Fibroblast of the conjunctiva (primary cell): ENCODE results near the gene AFM.

Source experiments
- DNase-seq: peaks from one replicate; pipeline ENCODE4 v3.0.0-alpha.2; 2010; ENCODE audit warnings: low read depth

Gene AFM

GRCh38 chr4:73481358-73481757 lies at the start of gene AFM:
Gene AFM, plus strand, starts transcription at chr4:73481745. Its CDS starts 31 bp downstream, at chr4:73481776.
- DNase-seq: no peak

DNA sequence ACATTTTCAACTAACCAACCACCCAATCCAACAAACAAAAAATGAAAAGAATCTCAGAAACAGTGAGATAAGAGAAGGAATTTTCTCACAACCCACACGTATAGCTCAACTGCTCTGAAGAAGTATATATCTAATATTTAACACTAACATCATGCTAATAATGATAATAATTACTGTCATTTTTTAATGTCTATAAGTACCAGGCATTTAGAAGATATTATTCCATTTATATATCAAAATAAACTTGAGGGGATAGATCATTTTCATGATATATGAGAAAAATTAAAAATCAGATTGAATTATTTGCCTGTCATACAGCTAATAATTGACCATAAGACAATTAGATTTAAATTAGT lies 49.8 kb upstream of the AFM start:
- DNase-seq: no peak

DNA sequence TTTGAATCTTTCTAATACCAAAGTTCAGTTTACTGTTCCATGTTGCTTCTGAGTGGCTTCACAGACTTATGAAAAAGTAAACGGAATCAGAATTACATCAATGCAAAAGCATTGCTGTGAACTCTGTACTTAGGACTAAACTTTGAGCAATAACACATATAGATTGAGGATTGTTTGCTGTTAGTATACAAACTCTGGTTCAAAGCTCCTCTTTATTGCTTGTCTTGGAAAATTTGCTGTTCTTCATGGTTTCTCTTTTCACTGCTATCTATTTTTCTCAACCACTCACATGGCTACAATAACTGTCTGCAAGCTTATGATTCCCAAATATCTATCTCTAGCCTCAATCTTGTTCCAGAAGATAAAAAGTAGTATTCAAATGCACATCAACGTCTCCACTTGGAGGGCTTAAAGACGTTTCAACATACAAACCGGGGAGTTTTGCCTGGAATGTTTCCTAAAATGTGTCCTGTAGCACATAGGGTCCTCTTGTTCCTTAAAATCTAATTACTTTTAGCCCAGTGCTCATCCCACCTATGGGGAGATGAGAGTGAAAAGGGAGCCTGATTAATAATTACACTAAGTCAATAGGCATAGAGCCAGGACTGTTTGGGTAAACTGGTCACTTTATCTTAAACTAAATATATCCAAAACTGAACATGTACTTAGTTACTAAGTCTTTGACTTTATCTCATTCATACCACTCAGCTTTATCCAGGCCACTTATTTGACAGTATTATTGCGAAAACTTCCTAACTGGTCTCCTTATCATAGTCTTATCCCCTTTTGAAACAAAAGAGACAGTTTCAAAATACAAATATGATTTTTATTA lies 49.2 kb upstream of the AFM start:
- no peak for DNase-seq

GRCh38 chr4:73433140-73433539 lies 48.4 kb upstream of the AFM start:
- no peak for DNase-seq

DNA sequence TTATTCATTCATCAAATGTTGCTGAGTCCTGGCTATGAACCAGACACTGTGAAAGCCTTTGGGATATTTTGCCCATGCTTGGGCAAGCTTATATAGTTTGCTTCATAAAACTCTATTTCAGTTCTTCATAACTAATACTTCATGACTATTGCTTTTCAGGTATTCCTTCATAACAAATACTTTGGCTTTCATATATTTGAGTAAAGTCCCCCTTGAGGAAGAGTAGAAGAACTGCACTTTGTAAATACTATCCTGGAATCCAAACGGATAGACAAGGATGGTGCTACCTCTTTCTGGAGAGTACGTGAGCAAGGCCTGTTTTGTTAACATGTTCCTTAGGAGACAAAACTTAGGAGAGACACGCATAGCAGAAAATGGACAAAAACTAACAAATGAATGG lies 47.2 kb upstream of the AFM start:
- DNase-seq: no peak

- DNase-seq: no peak
These were observed 45.6 kb upstream of the AFM start, which contains the start of gene AFP for GRCh38 chr4:73435984-73436383. Gene AFP, plus strand, starts transcription at chr4:73436221. Its CDS starts 42 bp downstream, at chr4:73436263.

- DNase-seq: no peak
These were observed 44.6 kb upstream of the AFM start for GRCh38 chr4:73436674-73437557.

- no peak for DNase-seq
These were observed 44.0 kb upstream of the AFM start for GRCh38 chr4:73437558-73437956.

DNA sequence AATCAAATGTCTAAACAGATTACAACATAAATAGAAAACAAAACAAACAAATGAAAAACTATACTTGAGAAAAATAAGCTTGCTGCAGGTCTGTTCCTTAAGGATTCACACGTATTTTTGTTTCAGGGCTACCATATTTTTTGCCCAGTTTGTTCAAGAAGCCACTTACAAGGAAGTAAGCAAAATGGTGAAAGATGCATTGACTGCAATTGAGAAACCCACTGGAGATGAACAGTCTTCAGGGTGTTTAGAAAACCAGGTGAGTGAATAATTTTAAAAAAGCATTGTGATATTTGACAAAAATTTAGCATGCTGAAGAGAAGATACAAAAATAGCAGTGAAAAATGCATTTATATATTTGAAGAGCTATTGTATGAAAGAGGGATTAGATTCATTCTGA lies 43.5 kb upstream of the AFM start:
- DNase-seq: no peak

DNA sequence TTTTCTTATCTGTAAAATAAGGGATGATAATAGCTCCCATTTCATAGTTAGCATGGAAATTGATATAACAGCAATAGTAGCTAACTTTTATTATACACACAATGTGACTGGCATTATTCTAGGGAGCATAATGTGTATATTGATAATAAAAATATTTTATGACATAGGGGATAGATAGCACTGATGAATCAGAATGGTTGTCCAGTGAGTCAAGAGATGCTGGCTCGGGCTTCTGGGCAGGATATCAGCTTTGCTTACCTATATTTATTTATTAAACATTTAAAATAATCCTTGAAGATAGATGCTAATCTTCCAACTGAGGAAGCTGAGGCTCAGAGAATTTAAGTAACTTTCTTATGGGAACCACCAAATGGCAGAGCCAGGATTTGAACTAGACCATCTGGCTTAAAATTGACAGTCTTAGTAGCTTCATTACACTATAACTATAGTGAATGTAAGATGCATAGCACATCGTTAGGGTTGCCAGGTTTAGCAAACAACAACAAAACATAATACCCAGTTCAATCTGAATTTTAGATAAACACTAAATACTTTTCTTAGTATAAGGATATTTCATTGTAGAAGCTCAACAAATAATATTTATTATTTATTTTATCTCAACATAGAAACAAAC lies 42.8 kb upstream of the AFM start:
- no peak for DNase-seq

- no peak for DNase-seq
These were observed 42.1 kb upstream of the AFM start for GRCh38 chr4:73439445-73439844.

DNA sequence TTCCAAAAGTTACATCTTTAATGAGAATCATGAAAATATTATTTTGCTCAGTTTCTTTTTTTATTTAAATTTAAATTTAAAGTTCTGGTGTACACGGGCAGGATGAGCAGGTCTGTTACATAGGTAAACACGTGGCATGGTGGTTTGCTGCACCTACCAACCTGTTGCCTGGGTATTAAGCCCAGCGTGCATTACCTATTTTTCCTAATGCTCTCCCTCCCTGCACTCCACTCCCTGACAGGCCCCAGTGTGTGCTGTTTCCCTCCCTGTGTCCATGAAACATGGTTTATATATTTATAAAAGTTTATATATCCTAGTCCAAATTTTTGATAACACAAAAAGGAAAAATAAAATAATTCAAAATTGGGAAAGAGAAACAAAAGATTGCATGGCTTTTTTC lies 41.6 kb upstream of the AFM start:
- no peak for DNase-seq

DNA sequence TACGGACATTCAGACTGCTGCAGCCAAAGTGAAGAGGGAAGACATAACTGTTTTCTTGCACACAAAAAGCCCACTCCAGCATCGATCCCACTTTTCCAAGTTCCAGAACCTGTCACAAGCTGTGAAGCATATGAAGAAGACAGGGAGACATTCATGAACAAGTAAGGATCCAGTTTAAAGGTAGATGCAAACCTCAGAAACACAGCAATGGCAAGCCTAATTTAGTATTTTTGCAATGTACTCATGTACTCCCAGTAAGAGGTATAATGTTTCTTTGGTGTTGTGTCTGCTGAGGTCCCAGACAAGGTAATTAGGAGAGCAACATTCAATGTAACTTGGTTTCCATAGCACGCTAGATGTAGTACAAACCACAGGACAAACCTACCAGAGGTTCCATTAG lies 40.9 kb upstream of the AFM start:
- no peak for DNase-seq

GRCh38 chr4:73442275-73442674 lies 39.3 kb upstream of the AFM start:
- no peak for DNase-seq

DNA sequence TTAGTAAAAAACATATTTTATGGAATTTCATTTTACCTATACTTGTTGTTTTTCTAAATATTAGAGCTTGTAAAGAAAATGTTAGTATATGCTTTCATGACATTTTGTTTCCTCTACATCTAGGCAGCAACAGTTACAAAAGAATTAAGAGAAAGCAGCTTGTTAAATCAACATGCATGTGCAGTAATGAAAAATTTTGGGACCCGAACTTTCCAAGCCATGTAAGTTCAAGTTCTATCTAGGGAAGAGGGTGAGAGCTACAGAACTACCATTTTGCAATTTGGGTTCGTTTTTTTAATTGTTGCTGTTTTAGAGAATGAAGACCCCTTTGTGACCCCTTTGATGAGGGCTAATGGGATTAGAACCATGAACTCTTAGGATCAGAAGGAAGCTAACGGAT lies 38.3 kb upstream of the AFM start:
- DNase-seq: no peak

DNA sequence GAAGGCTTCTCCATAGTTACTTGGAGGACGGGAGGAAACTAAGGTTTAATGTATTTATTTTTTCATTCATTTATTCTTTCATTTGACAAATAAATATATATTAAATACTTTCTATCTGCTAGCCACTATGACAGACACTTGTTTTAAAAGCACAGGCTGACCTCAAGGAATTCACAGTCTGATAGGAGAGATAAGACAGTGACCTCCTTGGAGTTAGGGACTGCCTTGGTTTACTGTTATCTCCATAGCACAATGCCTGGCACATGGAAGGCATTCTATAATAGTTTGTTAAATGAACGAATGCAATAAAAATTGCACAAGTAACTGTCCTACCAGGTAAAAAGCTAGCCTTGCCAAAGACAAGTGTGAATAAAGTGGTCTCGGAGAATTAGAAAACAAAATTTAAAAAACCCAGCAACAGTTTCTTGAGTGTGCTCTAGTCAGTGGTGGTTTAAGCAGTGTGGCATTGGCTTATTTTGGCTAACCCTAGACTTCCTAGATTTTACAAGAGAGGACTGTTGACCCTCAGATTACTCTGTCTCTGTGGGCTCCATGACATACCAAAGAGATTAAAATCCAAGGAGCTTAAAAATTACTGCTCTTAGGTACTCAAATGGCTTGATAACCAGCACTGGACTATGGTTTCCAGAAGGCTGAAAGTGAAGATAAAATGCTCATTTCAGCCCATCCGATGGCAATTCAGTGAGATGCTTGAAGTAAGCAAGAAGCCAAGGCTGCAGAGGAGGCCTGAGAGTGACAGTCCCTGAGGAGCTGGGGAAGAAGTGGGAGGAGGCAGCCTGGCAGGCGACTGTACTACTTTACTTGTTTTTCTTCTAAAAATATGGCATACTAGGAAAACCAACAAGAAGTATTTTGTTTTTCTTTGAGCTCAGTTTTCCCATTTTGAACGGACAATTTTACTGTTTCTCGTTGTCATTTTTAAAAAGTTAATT lies 35.9 kb upstream of the AFM start:
- DNase-seq: no peak

GRCh38 chr4:73446336-73446938 lies 35.1 kb upstream of the AFM start:
- peak; percentile 51 for DNase-seq

DNA sequence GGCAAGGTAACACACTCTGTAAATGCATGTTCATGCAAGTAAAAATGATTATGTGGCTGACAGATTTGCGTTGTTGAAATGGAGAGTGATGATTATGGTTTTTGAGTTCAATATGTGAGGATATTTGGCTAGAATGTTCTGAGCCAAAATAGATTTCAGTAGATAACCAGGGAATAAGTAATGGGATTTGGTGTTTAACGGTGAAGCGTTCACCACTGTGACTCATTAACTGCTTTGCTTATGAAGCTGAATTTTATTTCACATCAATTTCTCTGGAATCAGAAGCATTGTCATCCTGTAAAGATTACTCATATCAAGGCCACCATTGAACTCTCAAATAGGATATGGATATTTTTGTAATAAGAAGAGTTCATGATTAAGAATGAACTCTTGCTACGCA lies 33.9 kb upstream of the AFM start:
- DNase-seq: no peak

- no peak for DNase-seq
These were observed 32.9 kb upstream of the AFM start for GRCh38 chr4:73448448-73449203.

DNA sequence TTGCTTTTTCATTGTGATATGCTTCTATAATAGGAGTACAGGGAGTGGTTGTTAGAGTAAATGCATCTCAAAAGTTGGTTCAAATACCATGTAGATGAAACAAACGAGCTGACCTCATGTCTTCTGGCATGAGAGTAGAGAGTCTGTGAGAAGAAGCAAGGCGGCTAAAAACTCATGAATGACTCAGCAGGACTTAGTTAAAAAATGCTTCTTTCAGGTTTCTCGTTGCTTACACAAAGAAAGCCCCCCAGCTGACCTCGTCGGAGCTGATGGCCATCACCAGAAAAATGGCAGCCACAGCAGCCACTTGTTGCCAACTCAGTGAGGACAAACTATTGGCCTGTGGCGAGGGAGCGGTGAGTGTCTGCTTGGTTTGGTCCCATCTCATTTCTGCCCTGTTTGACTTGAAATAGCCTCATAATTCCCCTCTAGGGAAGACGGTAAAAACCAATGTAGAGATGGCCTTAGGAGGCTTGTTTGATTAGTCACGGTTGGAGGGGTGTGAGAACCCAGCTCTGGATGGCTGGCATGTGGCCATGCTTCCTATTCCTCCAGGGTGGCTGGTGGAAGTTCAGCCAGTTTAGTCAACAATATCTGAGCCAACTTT lies 31.0 kb upstream of the AFM start:
- peak; percentile 68 for DNase-seq
